Neural cell (in vitro differentiated cells): ENCODE data around the gene MSH3.

ENCODE experiments used
- EP300 ChIP-seq: fragments of 450-650 bp; conservative IDR thresholded peaks from 2 replicates; pipeline ENCODE4 v1.6.1; 2014; ENCODE audit warnings: antibody characterized with exemption, mild to moderate bottlenecking, moderate library complexity; ENCODE audit not compliant: poor library complexity, severe bottlenecking
- EZH2 ChIP-seq: fragments of 200-600, 300-800 bp; shearing (Covaris generic), sonication (generic); IDR thresholded peaks from 2 replicates; pipeline ENCODE4 v1.6.1; 2014; ENCODE audit warnings: antibody characterized with exemption, low read length, borderline replicate concordance, mild to moderate bottlenecking; ENCODE audit not compliant: insufficient read depth, poor library complexity, severe bottlenecking
- MXI1 ChIP-seq: fragments of 450-650 bp; conservative IDR thresholded peaks from 2 replicates; pipeline ENCODE4 v1.6.1; 2014; ENCODE audit warnings: antibody characterized with exemption, mild to moderate bottlenecking; ENCODE audit not compliant: poor library complexity, severe bottlenecking
- POLR2AphosphoS5 ChIP-seq: IDR thresholded peaks from 2 replicates; pipeline ENCODE4 v1.6.1; 2012
- RAD21 ChIP-seq: fragments of 450-650 bp; conservative IDR thresholded peaks from 2 replicates; pipeline ENCODE4 v1.6.1; 2014; ENCODE audit warnings: antibody characterized with exemption, mild to moderate bottlenecking, moderate library complexity
- REST ChIP-seq: IDR thresholded peaks from 2 replicates; pipeline ENCODE4 v1.6.1; 2012; ENCODE audit warnings: borderline replicate concordance
- SMC3 ChIP-seq: fragments of 450-650 bp; conservative IDR thresholded peaks from 2 replicates; pipeline ENCODE4 v1.6.1; 2014; ENCODE audit warnings: antibody characterized with exemption, mild to moderate bottlenecking, moderate library complexity; ENCODE audit not compliant: poor library complexity
- TAF1 ChIP-seq: IDR thresholded peaks from 2 replicates; pipeline ENCODE4 v1.6.1; 2012; ENCODE audit warnings: low read depth
- TF ChIP-seq, protein P1 (sequence below): fragments of 450-650 bp; IDR thresholded peaks from 2 replicates; pipeline ENCODE4 v1.5.1; 2014; ENCODE audit warnings: antibody characterized with exemption, mild to moderate bottlenecking, moderate library complexity; ENCODE audit not compliant: poor library complexity, severe bottlenecking

DNA sequence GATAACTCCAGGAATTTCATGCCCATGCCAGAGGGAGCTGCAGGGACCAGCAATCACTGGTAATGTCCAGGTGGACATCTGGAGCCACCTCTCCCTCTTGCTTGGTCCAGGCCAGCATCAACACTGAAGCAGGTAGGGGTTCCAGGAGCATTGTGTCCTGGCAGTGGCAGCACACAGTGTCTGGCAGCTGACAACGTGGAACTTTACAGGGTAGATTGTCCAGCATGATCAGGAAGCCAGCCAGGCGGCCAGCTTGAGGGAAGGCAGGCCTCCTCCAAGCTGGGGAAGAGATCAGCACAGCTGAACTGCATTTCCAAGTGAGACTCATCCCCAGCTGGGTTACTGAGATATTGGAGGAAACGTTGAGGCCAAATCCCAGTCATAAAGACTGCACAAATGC lies 223.1 kb downstream of the MSH3 start:
- TF ChIP-seq, protein P1, sequence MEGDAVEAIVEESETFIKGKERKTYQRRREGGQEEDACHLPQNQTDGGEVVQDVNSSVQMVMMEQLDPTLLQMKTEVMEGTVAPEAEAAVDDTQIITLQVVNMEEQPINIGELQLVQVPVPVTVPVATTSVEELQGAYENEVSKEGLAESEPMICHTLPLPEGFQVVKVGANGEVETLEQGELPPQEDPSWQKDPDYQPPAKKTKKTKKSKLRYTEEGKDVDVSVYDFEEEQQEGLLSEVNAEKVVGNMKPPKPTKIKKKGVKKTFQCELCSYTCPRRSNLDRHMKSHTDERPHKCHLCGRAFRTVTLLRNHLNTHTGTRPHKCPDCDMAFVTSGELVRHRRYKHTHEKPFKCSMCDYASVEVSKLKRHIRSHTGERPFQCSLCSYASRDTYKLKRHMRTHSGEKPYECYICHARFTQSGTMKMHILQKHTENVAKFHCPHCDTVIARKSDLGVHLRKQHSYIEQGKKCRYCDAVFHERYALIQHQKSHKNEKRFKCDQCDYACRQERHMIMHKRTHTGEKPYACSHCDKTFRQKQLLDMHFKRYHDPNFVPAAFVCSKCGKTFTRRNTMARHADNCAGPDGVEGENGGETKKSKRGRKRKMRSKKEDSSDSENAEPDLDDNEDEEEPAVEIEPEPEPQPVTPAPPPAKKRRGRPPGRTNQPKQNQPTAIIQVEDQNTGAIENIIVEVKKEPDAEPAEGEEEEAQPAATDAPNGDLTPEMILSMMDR: no peak
- no peak for TF ChIP-seq EZH2
- no peak for TF ChIP-seq EP300
- TF ChIP-seq RAD21: no peak
- TF ChIP-seq REST: no peak
- TF ChIP-seq POLR2AphosphoS5: no peak
- TF ChIP-seq SMC3: no peak
- TF ChIP-seq TAF1: no peak
- TF ChIP-seq MXI1: no peak
